Measurements from ENCODE around the gene PDE11A. TPM values are rescaled to one million over a fixed set of nuclear protein-coding genes. Genes with fewer than 3 reads are reported as not detected.

The PDE11A gene
- total and polyA plus RNA-seq, 4 donors: 1.0 to 5.9 (median 1.7) TPM

DNA sequence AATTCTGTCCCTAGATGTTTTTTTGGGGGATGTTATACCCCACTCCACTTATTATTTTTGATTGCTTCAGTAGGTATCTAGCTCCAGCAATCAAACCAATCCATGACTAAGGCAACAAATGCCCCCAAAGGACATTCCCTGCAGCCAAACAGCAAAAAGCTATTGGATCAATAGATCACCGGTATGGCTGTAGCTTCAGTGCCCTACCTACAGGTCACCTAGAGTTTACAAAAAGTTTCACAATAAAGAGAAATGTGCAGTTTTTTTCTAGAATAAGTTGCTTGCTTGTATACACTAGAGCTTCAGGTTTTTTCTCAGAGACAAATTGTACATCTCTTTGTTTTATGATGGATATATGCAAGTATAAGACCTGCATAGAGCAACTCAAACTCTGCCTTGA is 27.7 kb downstream of the PDE11A start:
- Histone ChIP-seq H3K36me3 (ENCODE audit: control insufficient read depth in 4 of 4, insufficient read depth in 3 of 4, low read depth in 1 of 4, low read length in 3 of 4) (no peaks in the 10 kb centered on the region), H3K27ac (ENCODE audit: low read depth in 1 of 2, low read length in 2 of 2) (no peak overlapping the region), H3K9ac (ENCODE audit: low read depth in 1 of 2, low read length in 2 of 2) (no peak overlapping the region), H3K4me1 (ENCODE audit: control insufficient read depth in 4 of 4, insufficient read depth in 4 of 4, low read length in 3 of 4) (peaks cover 0 to 7% (median 2%) of the 10 kb centered on the region in 4 donors), H3K9me3 (ENCODE audit: control insufficient read depth in 4 of 4, low read length in 3 of 4) (no peaks in the 10 kb centered on the region), H3K4me3 (ENCODE audit: low read depth in 1 of 3, low read length in 3 of 3) (no peak overlapping the region), H3K27me3 (ENCODE audit: control insufficient read depth in 4 of 4, insufficient read depth in 4 of 4, low read length in 3 of 4) (no peaks in the 10 kb centered on the region)
- WGBS: 29% methylated on average over 1 of the region's 1 CpG
- TF ChIP-seq YY1 (IDR thresholded peaks at IDR 0.05) (peak; percentile 41), FOXA2 (IDR thresholded peaks at IDR 0.05) (no peak), HNF4A (conservative IDR thresholded peaks at IDR 0.05) (peak; percentile 35 to 51), RXRA (IDR thresholded peaks at IDR 0.05) (peak; percentile 82), SP1 (IDR thresholded peaks at IDR 0.05) (peak; percentile 25), JUND (IDR thresholded peaks at IDR 0.05) (no peak), EGR1 (IDR thresholded peaks at IDR 0.05; ENCODE audit: low read depth in 2 of 2) (no peak), GABPA (IDR thresholded peaks at IDR 0.05 in 1 of 2, conservative IDR thresholded peaks at IDR 0.05 in 1 of 2) (peak in 1 of 2 donors; percentile 25)
- TF ChIP-seq, protein P1, sequence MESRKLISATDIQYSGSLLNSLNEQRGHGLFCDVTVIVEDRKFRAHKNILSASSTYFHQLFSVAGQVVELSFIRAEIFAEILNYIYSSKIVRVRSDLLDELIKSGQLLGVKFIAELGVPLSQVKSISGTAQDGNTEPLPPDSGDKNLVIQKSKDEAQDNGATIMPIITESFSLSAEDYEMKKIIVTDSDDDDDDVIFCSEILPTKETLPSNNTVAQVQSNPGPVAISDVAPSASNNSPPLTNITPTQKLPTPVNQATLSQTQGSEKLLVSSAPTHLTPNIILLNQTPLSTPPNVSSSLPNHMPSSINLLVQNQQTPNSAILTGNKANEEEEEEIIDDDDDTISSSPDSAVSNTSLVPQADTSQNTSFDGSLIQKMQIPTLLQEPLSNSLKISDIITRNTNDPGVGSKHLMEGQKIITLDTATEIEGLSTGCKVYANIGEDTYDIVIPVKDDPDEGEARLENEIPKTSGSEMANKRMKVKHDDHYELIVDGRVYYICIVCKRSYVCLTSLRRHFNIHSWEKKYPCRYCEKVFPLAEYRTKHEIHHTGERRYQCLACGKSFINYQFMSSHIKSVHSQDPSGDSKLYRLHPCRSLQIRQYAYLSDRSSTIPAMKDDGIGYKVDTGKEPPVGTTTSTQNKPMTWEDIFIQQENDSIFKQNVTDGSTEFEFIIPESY (IDR thresholded peaks at IDR 0.05): peak; percentile 34
- TF ChIP-seq, protein P2, sequence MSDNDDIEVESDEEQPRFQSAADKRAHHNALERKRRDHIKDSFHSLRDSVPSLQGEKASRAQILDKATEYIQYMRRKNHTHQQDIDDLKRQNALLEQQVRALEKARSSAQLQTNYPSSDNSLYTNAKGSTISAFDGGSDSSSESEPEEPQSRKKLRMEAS (IDR thresholded peaks at IDR 0.05): peak; percentile 12
- TF ChIP-seq, protein P3, sequence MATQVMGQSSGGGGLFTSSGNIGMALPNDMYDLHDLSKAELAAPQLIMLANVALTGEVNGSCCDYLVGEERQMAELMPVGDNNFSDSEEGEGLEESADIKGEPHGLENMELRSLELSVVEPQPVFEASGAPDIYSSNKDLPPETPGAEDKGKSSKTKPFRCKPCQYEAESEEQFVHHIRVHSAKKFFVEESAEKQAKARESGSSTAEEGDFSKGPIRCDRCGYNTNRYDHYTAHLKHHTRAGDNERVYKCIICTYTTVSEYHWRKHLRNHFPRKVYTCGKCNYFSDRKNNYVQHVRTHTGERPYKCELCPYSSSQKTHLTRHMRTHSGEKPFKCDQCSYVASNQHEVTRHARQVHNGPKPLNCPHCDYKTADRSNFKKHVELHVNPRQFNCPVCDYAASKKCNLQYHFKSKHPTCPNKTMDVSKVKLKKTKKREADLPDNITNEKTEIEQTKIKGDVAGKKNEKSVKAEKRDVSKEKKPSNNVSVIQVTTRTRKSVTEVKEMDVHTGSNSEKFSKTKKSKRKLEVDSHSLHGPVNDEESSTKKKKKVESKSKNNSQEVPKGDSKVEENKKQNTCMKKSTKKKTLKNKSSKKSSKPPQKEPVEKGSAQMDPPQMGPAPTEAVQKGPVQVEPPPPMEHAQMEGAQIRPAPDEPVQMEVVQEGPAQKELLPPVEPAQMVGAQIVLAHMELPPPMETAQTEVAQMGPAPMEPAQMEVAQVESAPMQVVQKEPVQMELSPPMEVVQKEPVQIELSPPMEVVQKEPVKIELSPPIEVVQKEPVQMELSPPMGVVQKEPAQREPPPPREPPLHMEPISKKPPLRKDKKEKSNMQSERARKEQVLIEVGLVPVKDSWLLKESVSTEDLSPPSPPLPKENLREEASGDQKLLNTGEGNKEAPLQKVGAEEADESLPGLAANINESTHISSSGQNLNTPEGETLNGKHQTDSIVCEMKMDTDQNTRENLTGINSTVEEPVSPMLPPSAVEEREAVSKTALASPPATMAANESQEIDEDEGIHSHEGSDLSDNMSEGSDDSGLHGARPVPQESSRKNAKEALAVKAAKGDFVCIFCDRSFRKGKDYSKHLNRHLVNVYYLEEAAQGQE (IDR thresholded peaks at IDR 0.05): no peak
- no peak for DNase-seq (ENCODE audit: low spot score)

DNA sequence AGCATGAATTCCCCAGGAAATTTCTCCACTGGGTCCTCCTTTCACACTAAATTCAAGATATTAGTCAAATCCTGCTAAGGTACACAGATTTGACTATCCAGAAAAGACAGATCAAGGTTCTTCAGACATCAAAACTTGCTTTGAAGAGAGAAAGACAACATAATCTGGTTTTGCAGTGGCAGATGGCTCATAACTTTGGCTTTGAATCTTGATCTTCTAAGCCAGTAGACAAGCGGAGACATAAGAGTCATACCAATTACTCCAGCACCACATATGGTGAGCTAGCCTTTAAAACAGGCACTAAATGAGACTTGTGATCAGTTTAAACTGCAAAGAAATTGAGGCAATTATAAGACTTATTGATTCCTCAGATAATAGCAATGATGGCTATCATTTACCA is 29.3 kb downstream of the PDE11A start:
- 96% methylated on average over 1 of the region's 1 CpG for WGBS
- H3K27ac ChIP-seq (ENCODE audit: low read depth in 1 of 2, low read length in 2 of 2): no peak overlapping the region
- DNase-seq (ENCODE audit: low spot score): no peak
- no peaks in the 10 kb centered on the region for H3K36me3 ChIP-seq (ENCODE audit: control insufficient read depth in 4 of 4, insufficient read depth in 3 of 4, low read depth in 1 of 4, low read length in 3 of 4)
- no peaks in the 10 kb centered on the region for H3K27me3 ChIP-seq (ENCODE audit: control insufficient read depth in 4 of 4, insufficient read depth in 4 of 4, low read length in 3 of 4)
- peaks cover 0 to 7% (median 2%) of the 10 kb centered on the region in 4 donors for H3K4me1 ChIP-seq (ENCODE audit: control insufficient read depth in 4 of 4, insufficient read depth in 4 of 4, low read length in 3 of 4)
- H3K9me3 ChIP-seq (ENCODE audit: control insufficient read depth in 4 of 4, low read length in 3 of 4): no peaks in the 10 kb centered on the region
- H3K4me3 ChIP-seq (ENCODE audit: low read depth in 1 of 3, low read length in 3 of 3): no peak overlapping the region
- H3K9ac ChIP-seq (ENCODE audit: low read depth in 1 of 2, low read length in 2 of 2): no peak overlapping the region
- no peak for TF ChIP-seq RXRA (IDR thresholded peaks at IDR 0.05)
- TF ChIP-seq JUND (IDR thresholded peaks at IDR 0.05): no peak
- TF ChIP-seq GABPA (IDR thresholded peaks at IDR 0.05 in 1 of 2, conservative IDR thresholded peaks at IDR 0.05 in 1 of 2): no peak
- TF ChIP-seq HNF4G (IDR thresholded peaks at IDR 0.05): no peak
- TF ChIP-seq, protein P2 (IDR thresholded peaks at IDR 0.05): no peak
- no peak for TF ChIP-seq FOXA2 (IDR thresholded peaks at IDR 0.05)
- TF ChIP-seq, protein P3 (IDR thresholded peaks at IDR 0.05): no peak
- no peak for TF ChIP-seq SP1 (IDR thresholded peaks at IDR 0.05)
- TF ChIP-seq EGR1 (IDR thresholded peaks at IDR 0.05; ENCODE audit: low read depth in 2 of 2): no peak
- no peak for TF ChIP-seq YY1 (IDR thresholded peaks at IDR 0.05)
- no peak for TF ChIP-seq TAF1 (conservative IDR thresholded peaks at IDR 0.05)
- TF ChIP-seq, protein P4, sequence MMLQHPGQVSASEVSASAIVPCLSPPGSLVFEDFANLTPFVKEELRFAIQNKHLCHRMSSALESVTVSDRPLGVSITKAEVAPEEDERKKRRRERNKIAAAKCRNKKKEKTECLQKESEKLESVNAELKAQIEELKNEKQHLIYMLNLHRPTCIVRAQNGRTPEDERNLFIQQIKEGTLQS (IDR thresholded peaks at IDR 0.05): no peak
- TF ChIP-seq NR2F2 (IDR thresholded peaks at IDR 0.05): no peak
- TF ChIP-seq HNF4A (conservative IDR thresholded peaks at IDR 0.05): no peak
- TF ChIP-seq, protein P5, sequence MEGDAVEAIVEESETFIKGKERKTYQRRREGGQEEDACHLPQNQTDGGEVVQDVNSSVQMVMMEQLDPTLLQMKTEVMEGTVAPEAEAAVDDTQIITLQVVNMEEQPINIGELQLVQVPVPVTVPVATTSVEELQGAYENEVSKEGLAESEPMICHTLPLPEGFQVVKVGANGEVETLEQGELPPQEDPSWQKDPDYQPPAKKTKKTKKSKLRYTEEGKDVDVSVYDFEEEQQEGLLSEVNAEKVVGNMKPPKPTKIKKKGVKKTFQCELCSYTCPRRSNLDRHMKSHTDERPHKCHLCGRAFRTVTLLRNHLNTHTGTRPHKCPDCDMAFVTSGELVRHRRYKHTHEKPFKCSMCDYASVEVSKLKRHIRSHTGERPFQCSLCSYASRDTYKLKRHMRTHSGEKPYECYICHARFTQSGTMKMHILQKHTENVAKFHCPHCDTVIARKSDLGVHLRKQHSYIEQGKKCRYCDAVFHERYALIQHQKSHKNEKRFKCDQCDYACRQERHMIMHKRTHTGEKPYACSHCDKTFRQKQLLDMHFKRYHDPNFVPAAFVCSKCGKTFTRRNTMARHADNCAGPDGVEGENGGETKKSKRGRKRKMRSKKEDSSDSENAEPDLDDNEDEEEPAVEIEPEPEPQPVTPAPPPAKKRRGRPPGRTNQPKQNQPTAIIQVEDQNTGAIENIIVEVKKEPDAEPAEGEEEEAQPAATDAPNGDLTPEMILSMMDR (IDR thresholded peaks at IDR 0.05; ENCODE audit: low read depth, low read length, missing input control): no peak
- TF ChIP-seq FOXA1 (IDR thresholded peaks at IDR 0.05): no peak
- TF ChIP-seq, protein P1 (IDR thresholded peaks at IDR 0.05): no peak
